HCT116 (cell line): ENCODE results near the gene HERC3. TPM values are rescaled to one million over a fixed set of nuclear protein-coding genes. Genes with fewer than 3 reads are reported as not detected.
A peak's percentile ranks its signal among the peaks of the same experiment; 100 is the strongest.

Experiments used
- ATAC-seq: fragments of 200-7000 bp; cut with Tn5 transposase; 2 replicates; pipeline ENCODE4 v1.9.1; 2020; ENCODE audit warnings: mild to moderate bottlenecking, moderate library complexity
- BruUV-seq: library from RNA; stranded (reverse); fragments of 400-500 nt; replicated peaks from 2 replicates; lab custom pipeline; 2021; lab: Mats Ljungman, UMichigan
- CTCF ChIA-PET: fragments of 300-600 bp; sonication (Branson Sonifier 250); formaldehyde crosslinking; loops from one replicate; lab custom pipeline; 2021; ENCODE audit warnings: antibody characterized with exemption; lab: Charles Lee
- POLR2A ChIA-PET: fragments of 300-600, 350-600 bp; sonication (Branson Sonifier 250); formaldehyde crosslinking; loops from one replicate; lab custom pipeline; 2021; ENCODE audit warnings: antibody characterized with exemption; lab: Charles Lee
- RAD21 ChIA-PET, 2 experiments: fragments of 300-600 bp; sonication (Branson Sonifier 250); formaldehyde crosslinking; loops; one replicate each; lab custom pipeline; 2023; ENCODE audit warnings: low total read pairs in 2 of 2; ENCODE audit not compliant: uncharacterized antibody in 2 of 2, unreplicated experiment in 2 of 2, low non-redundant PET in 1 of 2; lab: Charles Lee
- DNase-seq: peaks from one replicate; pipeline ENCODE4 v3.0.0-alpha.2; 2010; ENCODE audit warnings: low read depth, low spot score
- H2AFZ ChIP-seq: fragments of 200-600 bp; shearing (Covaris generic), sonication (generic); 2 replicates; pipeline ENCODE4 v1.6.1; 2017; ENCODE audit warnings: low read depth, mixed run types, mixed read lengths, antibody characterized with exemption, low read length; ENCODE audit not compliant: poor library complexity, severe bottlenecking
- H3K27ac ChIP-seq: 2 replicates; pipeline ENCODE4 v1.5.1; 2012; ENCODE audit warnings: low read depth, low read length
- H3K27me3 ChIP-seq: fragments of 200-600 bp; sonication (generic); 2 replicates; pipeline ENCODE4 v1.6.1; 2016; ENCODE audit warnings: mixed run types, low read length, mixed read lengths; ENCODE audit not compliant: insufficient read depth
- H3K36me3 ChIP-seq, 2 experiments: fragments of 200-500 bp in 1 of 2; fragments of 200-600 bp in 1 of 2; sonication (Bioruptor generic) in 1 of 2; sonication (generic) in 1 of 2; 2 replicates each; pipeline versions ENCODE4 v1.5.1 to v1.6.1; 2014 to 2016; ENCODE audit warnings: low read length in 2 of 2, inconsistent platforms in 1 of 2, mixed read lengths in 1 of 2, mixed run types in 1 of 2; ENCODE audit not compliant: insufficient read depth in 2 of 2, control insufficient read depth in 1 of 2
- H3K4me1 ChIP-seq, 2 experiments: fragments of 200-600 bp in 1 of 2; sonication (generic) in 1 of 2; 2 replicates each; pipeline versions ENCODE4 v1.5.1 to v1.6.1; 2012 to 2017; ENCODE audit warnings: low read length in 2 of 2, inconsistent platforms in 1 of 2, mild to moderate bottlenecking in 1 of 2, mixed read lengths in 1 of 2, mixed run types in 1 of 2, moderate library complexity in 1 of 2; ENCODE audit not compliant: insufficient read depth in 2 of 2, control insufficient read depth in 1 of 2
- H3K4me2 ChIP-seq: fragments of 200-600 bp; sonication (generic); 2 replicates; pipeline ENCODE4 v1.6.1; 2017; ENCODE audit warnings: mixed run types, low read length, mixed read lengths
- H3K4me3 ChIP-seq, 2 experiments: fragments of 200-600 bp in 1 of 2; sonication (generic) in 1 of 2; replicated peaks in 1 of 2; 2 replicates each; pipeline ENCODE4 v1.5.1; 2011 to 2016; ENCODE audit warnings: low read length in 2 of 2, control low read depth in 1 of 2, low read depth in 1 of 2, mild to moderate bottlenecking in 1 of 2, mixed read lengths in 1 of 2, mixed run types in 1 of 2
- H3K79me2 ChIP-seq: fragments of 200-600 bp; sonication (generic); 2 replicates; pipeline ENCODE4 v1.6.1; 2017; ENCODE audit warnings: mild to moderate bottlenecking, mixed run types, low read length, moderate library complexity, mixed read lengths; ENCODE audit not compliant: insufficient read depth
- H3K9ac ChIP-seq: fragments of 200-600 bp; sonication (generic); 2 replicates; pipeline ENCODE4 v1.6.1; 2016; ENCODE audit warnings: low read length, mixed read lengths
- H3K9me2 ChIP-seq: fragments of 200-600 bp; sonication (generic), shearing (Covaris generic); 2 replicates; pipeline ENCODE4 v1.6.1; 2017; ENCODE audit warnings: mixed run types, mild to moderate bottlenecking, moderate library complexity; ENCODE audit not compliant: insufficient read depth
- H3K9me3 ChIP-seq, 2 experiments: fragments of 200-500 bp in 1 of 2; fragments of 200-600 bp in 1 of 2; sonication (Bioruptor generic) in 1 of 2; sonication (generic) in 1 of 2; 2 replicates each; pipeline ENCODE4 v1.6.1; 2014 to 2017; ENCODE audit warnings: low read length in 2 of 2, mixed read lengths in 2 of 2, inconsistent platforms in 1 of 2, low read depth in 1 of 2, mild to moderate bottlenecking in 1 of 2, mixed run types in 1 of 2, moderate library complexity in 1 of 2; ENCODE audit not compliant: control insufficient read depth in 1 of 2, insufficient read depth in 1 of 2
- H4K20me1 ChIP-seq: fragments of 200-600 bp; sonication (generic), shearing (Covaris generic); 2 replicates; pipeline ENCODE4 v1.6.1; 2017; ENCODE audit warnings: mixed run types, mild to moderate bottlenecking, moderate library complexity; ENCODE audit not compliant: insufficient read depth
- CEBPB ChIP-seq: IDR thresholded peaks from 2 replicates; pipeline ENCODE4 v1.6.1; 2012; ENCODE audit warnings: low read depth
- CTCF ChIP-seq, 3 experiments: fragments of 200-600 bp in 1 of 3; sonication (generic) in 1 of 3; IDR thresholded peaks in 2 of 3; conservative IDR thresholded peaks in 1 of 3; 2 replicates each; pipeline ENCODE4 v1.5.1; 2012 to 2017; ENCODE audit warnings: low read depth in 2 of 3, low read length in 2 of 3, antibody characterized with exemption in 1 of 3, borderline replicate concordance in 1 of 3, control low read depth in 1 of 3, mild to moderate bottlenecking in 1 of 3, mixed read lengths in 1 of 3, mixed run types in 1 of 3, moderate library complexity in 1 of 3; ENCODE audit not compliant: insufficient read depth in 1 of 3
- EZH2phosphoT487 ChIP-seq: fragments of 200-600 bp; IDR thresholded peaks from 2 replicates; pipeline ENCODE4 v1.6.1; 2018; ENCODE audit warnings: antibody characterized with exemption, borderline replicate concordance
- POLR2A ChIP-seq: IDR thresholded peaks from 2 replicates; pipeline ENCODE4 v1.7.0; 2011; ENCODE audit warnings: borderline replicate concordance; ENCODE audit not compliant: insufficient read depth, insufficient read length; ENCODE audit errors: extremely low read depth
- RAD21 ChIP-seq: IDR thresholded peaks from 2 replicates; pipeline ENCODE4 v1.6.1; 2012; ENCODE audit warnings: low read depth, mild to moderate bottlenecking
- TCF7L2 ChIP-seq: IDR thresholded peaks from 2 replicates; pipeline ENCODE4 v1.7.0; 2011; ENCODE audit warnings: borderline replicate concordance, inconsistent platforms; ENCODE audit not compliant: insufficient read depth, insufficient read length; ENCODE audit errors: extremely low read depth
- YY1 ChIP-seq: IDR thresholded peaks from 2 replicates; pipeline ENCODE4 v1.6.1; 2011; ENCODE audit warnings: low read length, low read depth, moderate library complexity, mild to moderate bottlenecking; ENCODE audit not compliant: insufficient replicate concordance; ENCODE audit errors: extremely low read depth
- intact Hi-C: fragments of 100-400 bp; cut with micrococcal nuclease; formaldehyde crosslinking; loops from 2 replicates; pipeline ENCODE4 v1.10.0; 2022
- total RNA-seq: library from RNA; stranded (reverse); gene quantifications from one replicate; pipeline ENCODE4 v1.2.1, GENCODE V29; 2021; ENCODE audit not compliant: unreplicated experiment
- TF ChIP-seq, protein P1 (sequence below): IDR thresholded peaks from 2 replicates; pipeline ENCODE4 v1.6.1; 2011; ENCODE audit warnings: mild to moderate bottlenecking, low read length, moderate library complexity; ENCODE audit not compliant: insufficient replicate concordance; ENCODE audit errors: extremely low read depth

HERC3 gene
- total RNA-seq, 1 experiment from 2014 or later: 10.8 TPM

GRCh38 chr4:88672987-88673386 lies 80.7 kb downstream of the HERC3 start:
- H3K9me3 ChIP-seq: no peaks in the 10 kb centered on the region
- TF ChIP-seq CEBPB (no peak), RAD21 (peak; percentile 41; the same call in 1 of the 2 replicates), TCF7L2 (no peak), CTCF (IDR thresholded peaks at IDR 0.05 in 2 of 3, conservative IDR thresholded peaks at IDR 0.05 in 1 of 3; ENCODE audit: borderline replicate concordance in 1 of 3, insufficient read depth in 1 of 3, low read depth in 2 of 3, low read length in 2 of 3) (peak; percentile 33 to 78 (median 74); a peak in 5 of 6 replicates)

GRCh38 chr4:88673886-88674285 lies 81.6 kb downstream of the HERC3 start:
- Histone ChIP-seq H3K27ac (no peak overlapping the region), H3K27me3 (no peaks in the 10 kb centered on the region), H4K20me1 (no peaks in the 10 kb centered on the region), H3K4me1 (no peaks in the 10 kb centered on the region), H3K4me3 (no peak overlapping the region), H3K9ac (no peak overlapping the region), H3K4me2 (no peak overlapping the region), H2AFZ (no peak overlapping the region), H3K9me3 (no peaks in the 10 kb centered on the region), H3K79me2 (no peaks in the 10 kb centered on the region), H3K9me2 (no peaks in the 10 kb centered on the region), H3K36me3 (no peaks in the 10 kb centered on the region)
- TF ChIP-seq, protein P1, sequence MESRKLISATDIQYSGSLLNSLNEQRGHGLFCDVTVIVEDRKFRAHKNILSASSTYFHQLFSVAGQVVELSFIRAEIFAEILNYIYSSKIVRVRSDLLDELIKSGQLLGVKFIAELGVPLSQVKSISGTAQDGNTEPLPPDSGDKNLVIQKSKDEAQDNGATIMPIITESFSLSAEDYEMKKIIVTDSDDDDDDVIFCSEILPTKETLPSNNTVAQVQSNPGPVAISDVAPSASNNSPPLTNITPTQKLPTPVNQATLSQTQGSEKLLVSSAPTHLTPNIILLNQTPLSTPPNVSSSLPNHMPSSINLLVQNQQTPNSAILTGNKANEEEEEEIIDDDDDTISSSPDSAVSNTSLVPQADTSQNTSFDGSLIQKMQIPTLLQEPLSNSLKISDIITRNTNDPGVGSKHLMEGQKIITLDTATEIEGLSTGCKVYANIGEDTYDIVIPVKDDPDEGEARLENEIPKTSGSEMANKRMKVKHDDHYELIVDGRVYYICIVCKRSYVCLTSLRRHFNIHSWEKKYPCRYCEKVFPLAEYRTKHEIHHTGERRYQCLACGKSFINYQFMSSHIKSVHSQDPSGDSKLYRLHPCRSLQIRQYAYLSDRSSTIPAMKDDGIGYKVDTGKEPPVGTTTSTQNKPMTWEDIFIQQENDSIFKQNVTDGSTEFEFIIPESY: no peak
- no peak for TF ChIP-seq EZH2phosphoT487
- TF ChIP-seq CEBPB: no peak
- no peak for TF ChIP-seq POLR2A
- no peak for TF ChIP-seq YY1
- intact Hi-C loops: no loop called here
- ATAC-seq: no peak
- ChIA-PET CTCF (no interaction called here), RAD21 (no interaction called here), POLR2A (no interaction called here)
- BruUV-seq: no TSS peak
- no peak for DNase-seq

More at GRCh38 chr4:88672987-88673386, 80.7 kb downstream of the HERC3 start:
- H3K9ac ChIP-seq: no peak overlapping the region
- DNase-seq: no peak
- H3K27ac ChIP-seq: no peak overlapping the region
- H2AFZ ChIP-seq: no peak overlapping the region
- H3K27me3 ChIP-seq: no peaks in the 10 kb centered on the region
- no peak overlapping the region for H3K4me2 ChIP-seq
- H4K20me1 ChIP-seq: no peaks in the 10 kb centered on the region
- POLR2A ChIA-PET: no interaction called here
- no TSS peak for BruUV-seq
- no peaks in the 10 kb centered on the region for H3K79me2 ChIP-seq
- H3K4me3 ChIP-seq: no peak overlapping the region
- intact Hi-C loops: no loop called here
- H3K36me3 ChIP-seq: no peaks in the 10 kb centered on the region
- H3K4me1 ChIP-seq: no peaks in the 10 kb centered on the region
- no peaks in the 10 kb centered on the region for H3K9me2 ChIP-seq
- CTCF ChIA-PET: interaction anchor here (0.5 to 1.7 kb wide), 24 partner anchors 8 to 370 kb away, joined by 3 to 15 read pairs (median 4); partner anchors contain the start of gene PYURF
- ATAC-seq: peak; percentile 94
- RAD21 ChIA-PET: interaction anchor here in 1 of 2 experiments (0.6 kb wide), 1 partner anchor 219 kb away, joined by 3 read pairs; no protein-coding TSS in a partner anchor
